ENCODE results near the gene VKORC1. TPM values are rescaled to one million over a fixed set of nuclear protein-coding genes. Genes with fewer than 3 reads are reported as not detected.
"Not testable (repeated sequence)": the region's sequence is repeated elsewhere in the genome, so short reads cannot be mapped to it uniquely, and the experiment has no call there.

The VKORC1 gene
- 349 TPM for polyA plus RNA-seq (2012; ENCODE audit: insufficient read depth, insufficient read length, low read depth)

- Histone ChIP-seq H3K36me3 (peaks cover 10% of the 10 kb centered on the region), H3K9me3 (no peaks in the 10 kb centered on the region), H3K27me3 (no peaks in the 10 kb centered on the region), H3K4me3 (ENCODE audit: low read depth, low read length) (peak within 1 kb of the TSS; percentile 96), H3K4me1 (no peaks in the 10 kb centered on the region)
- TF ChIP-seq, protein P1, sequence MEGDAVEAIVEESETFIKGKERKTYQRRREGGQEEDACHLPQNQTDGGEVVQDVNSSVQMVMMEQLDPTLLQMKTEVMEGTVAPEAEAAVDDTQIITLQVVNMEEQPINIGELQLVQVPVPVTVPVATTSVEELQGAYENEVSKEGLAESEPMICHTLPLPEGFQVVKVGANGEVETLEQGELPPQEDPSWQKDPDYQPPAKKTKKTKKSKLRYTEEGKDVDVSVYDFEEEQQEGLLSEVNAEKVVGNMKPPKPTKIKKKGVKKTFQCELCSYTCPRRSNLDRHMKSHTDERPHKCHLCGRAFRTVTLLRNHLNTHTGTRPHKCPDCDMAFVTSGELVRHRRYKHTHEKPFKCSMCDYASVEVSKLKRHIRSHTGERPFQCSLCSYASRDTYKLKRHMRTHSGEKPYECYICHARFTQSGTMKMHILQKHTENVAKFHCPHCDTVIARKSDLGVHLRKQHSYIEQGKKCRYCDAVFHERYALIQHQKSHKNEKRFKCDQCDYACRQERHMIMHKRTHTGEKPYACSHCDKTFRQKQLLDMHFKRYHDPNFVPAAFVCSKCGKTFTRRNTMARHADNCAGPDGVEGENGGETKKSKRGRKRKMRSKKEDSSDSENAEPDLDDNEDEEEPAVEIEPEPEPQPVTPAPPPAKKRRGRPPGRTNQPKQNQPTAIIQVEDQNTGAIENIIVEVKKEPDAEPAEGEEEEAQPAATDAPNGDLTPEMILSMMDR (IDR thresholded peaks at IDR 0.05; ENCODE audit: low read depth, low read length): no peak
- DNase-seq: peak; percentile 97
Observed at GRCh38 chr16:31094424-31095120, at the start of gene VKORC1. VKORC1 (minus strand) TSS chr16:31094797; CDS start chr16:31094729, 68 bp downstream.

DNA sequence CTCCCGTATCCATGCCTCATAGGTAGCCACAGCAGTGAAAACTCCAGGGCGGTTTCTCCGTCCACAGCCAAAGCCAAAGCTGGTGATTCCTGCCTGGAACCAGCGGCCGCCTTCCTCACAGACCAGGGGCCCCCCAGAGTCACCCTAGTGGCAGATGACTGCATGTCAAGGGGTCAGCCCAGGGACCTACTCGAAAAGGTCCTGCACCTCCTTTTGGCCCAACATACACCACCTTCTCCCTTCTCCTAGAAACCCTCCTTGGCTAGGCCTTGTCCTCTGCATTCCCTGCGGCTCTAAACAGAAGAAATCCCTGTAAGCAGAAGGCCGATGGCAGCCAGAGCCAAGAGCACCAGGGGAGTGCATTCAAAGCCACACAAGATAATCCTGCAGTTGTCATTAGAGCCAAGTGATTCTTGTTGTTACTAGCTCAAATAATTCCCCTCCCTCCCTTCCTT is 49.1 kb upstream of the VKORC1 start:
- Histone ChIP-seq H3K27me3 (peaks cover 4% of the 10 kb centered on the region; the same call in 1 of the 2 replicates), H3K9me3 (no peaks in the 10 kb centered on the region), H3K36me3 (no peaks in the 10 kb centered on the region), H3K4me1 (peaks cover 15% of the 10 kb centered on the region), H3K4me3 (ENCODE audit: low read depth, low read length) (no peak overlapping the region)
- no peak for DNase-seq
- TF ChIP-seq, protein P1 (IDR thresholded peaks at IDR 0.05; ENCODE audit: low read depth, low read length): no peak

DNA sequence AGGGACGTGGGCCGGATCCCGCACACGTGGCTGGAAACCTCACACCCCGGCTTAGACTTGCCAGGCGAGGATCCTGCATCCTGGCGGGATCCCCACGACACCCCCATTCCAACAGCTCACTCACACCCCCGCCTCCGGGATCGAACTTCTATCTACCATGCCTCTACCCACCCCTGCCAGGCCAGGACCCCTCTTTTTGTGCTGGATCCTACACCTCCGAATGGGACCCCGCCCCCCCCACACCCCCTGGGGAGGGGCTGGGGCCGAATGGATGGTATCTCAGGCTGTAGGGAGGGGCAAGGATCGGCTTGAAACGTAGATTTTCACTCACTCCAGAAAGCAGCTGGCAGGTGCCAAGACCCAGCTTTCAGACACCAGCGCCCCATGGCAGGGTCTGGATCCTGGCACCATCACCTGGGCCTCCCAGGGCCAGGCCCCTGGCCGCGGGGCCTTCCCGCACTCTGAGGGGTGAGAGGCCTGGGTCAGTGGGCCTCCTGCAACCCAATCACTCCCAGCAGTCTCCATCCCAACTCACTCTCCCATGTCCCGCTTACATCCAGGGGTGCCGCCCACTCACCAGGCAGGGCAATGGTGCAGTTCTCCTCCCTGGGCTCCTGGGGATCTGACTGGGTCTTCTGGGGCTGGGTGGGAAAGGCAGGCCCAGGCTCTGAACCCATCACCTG is 48.6 kb upstream of the VKORC1 start:
- no peaks in the 10 kb centered on the region for H3K36me3 ChIP-seq
- TF ChIP-seq, protein P1 (IDR thresholded peaks at IDR 0.05; ENCODE audit: low read depth, low read length): no peak
- no peak for DNase-seq
- H3K27me3 ChIP-seq: no peaks in the 10 kb centered on the region; the same call in 1 of the 2 replicates
- peaks cover 17% of the 10 kb centered on the region for H3K4me1 ChIP-seq
- no peaks in the 10 kb centered on the region for H3K9me3 ChIP-seq
- no peak overlapping the region for H3K4me3 ChIP-seq (ENCODE audit: low read depth, low read length)

GRCh38 chr16:31142109-31143010 is 47.8 kb upstream of the VKORC1 start:
- Histone ChIP-seq H3K9me3 (no peaks in the 10 kb centered on the region), H3K36me3 (no peaks in the 10 kb centered on the region), H3K27me3 (no peaks in the 10 kb centered on the region), H3K4me1 (peaks cover 17% of the 10 kb centered on the region), H3K4me3 (ENCODE audit: low read depth, low read length) (peak overlapping the region; percentile 32)
- TF ChIP-seq, protein P1 (IDR thresholded peaks at IDR 0.05; ENCODE audit: low read depth, low read length): peak; percentile 88
- peak; percentile 99 for DNase-seq

GRCh38 chr16:31141489-31142108 is 47.0 kb upstream of the VKORC1 start:
- peaks cover 17% of the 10 kb centered on the region for H3K4me1 ChIP-seq
- H3K27me3 ChIP-seq: no peaks in the 10 kb centered on the region
- DNase-seq: peak; percentile 41
- peak overlapping the region; percentile 32 for H3K4me3 ChIP-seq (ENCODE audit: low read depth, low read length)
- no peaks in the 10 kb centered on the region for H3K9me3 ChIP-seq
- no peaks in the 10 kb centered on the region for H3K36me3 ChIP-seq
- TF ChIP-seq, protein P1 (IDR thresholded peaks at IDR 0.05; ENCODE audit: low read depth, low read length): no peak

DNA sequence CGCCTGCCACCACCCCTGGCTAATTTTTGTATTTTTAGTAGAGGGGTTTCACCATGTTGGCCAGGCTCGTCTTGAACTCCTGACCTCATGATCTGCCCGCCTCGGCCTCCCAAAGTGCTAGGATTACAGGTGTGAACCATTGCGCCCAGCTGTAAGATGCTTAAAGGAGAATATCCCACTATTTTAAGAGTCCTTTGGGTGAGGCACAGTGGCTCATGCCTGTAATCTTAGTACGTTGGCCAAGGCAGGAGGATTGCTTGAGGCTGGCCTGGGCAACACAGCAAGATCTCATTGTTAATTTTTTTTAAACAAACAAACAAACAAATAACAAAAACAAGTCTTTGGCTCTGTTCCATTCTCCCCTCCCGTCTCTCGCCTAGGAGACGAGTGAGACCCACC is 46.5 kb upstream of the VKORC1 start:
- peaks cover 18% of the 10 kb centered on the region for H3K4me1 ChIP-seq
- H3K27me3 ChIP-seq; DNase-seq; H3K4me3 ChIP-seq (ENCODE audit: low read depth, low read length); H3K9me3 ChIP-seq; H3K36me3 ChIP-seq: not testable (repeated sequence)
